ENCODE measurements around the gene DUSP14.

- TF ChIP-seq CTCF (IDR thresholded peaks at IDR 0.05; ENCODE audit: control extremely low read depth in 1 of 3, insufficient read depth in 1 of 3, low read depth in 1 of 3, low read length in 3 of 3) (no peak), PHF8 (conservative IDR thresholded peaks at IDR 0.05; ENCODE audit: low read depth, low read length) (0 out of 2 replicates have a peak, but pooled peaks have one; percentile 22), EGR1 (IDR thresholded peaks at IDR 0.05; ENCODE audit: borderline replicate concordance, low read depth, low read length) (no peak), EP300 (IDR thresholded peaks at IDR 0.05; ENCODE audit: borderline replicate concordance in 1 of 2, low read depth in 2 of 2, low read length in 2 of 2) (no peak), TAF1 (IDR thresholded peaks at IDR 0.05; ENCODE audit: low read depth, low read length) (no peak), CEBPB (IDR thresholded peaks at IDR 0.05; ENCODE audit: low read depth, low read length) (no peak), ZNF274 (IDR thresholded peaks at IDR 0.05; ENCODE audit: borderline replicate concordance, extremely low read depth, low read length) (no peak), JUN (IDR thresholded peaks at IDR 0.05; ENCODE audit: low read depth, low read length) (no peak), EZH2 (IDR thresholded peaks at IDR 0.05; ENCODE audit: low read depth, low read length, severe bottlenecking) (no peak), SIN3A (conservative IDR thresholded peaks at IDR 0.05 in 1 of 2, IDR thresholded peaks at IDR 0.05 in 1 of 2; ENCODE audit: low read depth in 1 of 2, low read length in 2 of 2) (peak; percentile 44 to 87; a peak in 2 of 4 replicates)
These were observed 989 bp upstream of the DUSP14 start for GRCh38 chr17:37488607-37489196.
